PC-9 (cell line): Measurements from ENCODE around the gene ANAPC4.

Source experiments
- CTCF ChIP-seq: fragments of 200-600 bp; sonication (generic); conservative IDR thresholded peaks from 2 replicates; pipeline ENCODE4 v1.6.1; 2017; ENCODE audit warnings: mixed run types, antibody characterized with exemption, mild to moderate bottlenecking, moderate library complexity
- EZH2 ChIP-seq: fragments of 200-600 bp; sonication (generic); IDR thresholded peaks from 2 replicates; pipeline ENCODE4 v1.8.0; 2017; ENCODE audit warnings: antibody characterized with exemption, low read depth

- TF ChIP-seq CTCF = no peak
- TF ChIP-seq EZH2 = no peak
These were observed 36.2 kb downstream of the ANAPC4 start for GRCh38 chr4:25413261-25413660.
